Skeletal muscle tissue (tissue), 4 donors: ENCODE measurements around the gene RNASEH2B. TPM values are rescaled to one million over a fixed set of nuclear protein-coding genes. Genes with fewer than 3 reads are reported as not detected.

Experiments used
- H3K27ac ChIP-seq: one replicate; pipeline ENCODE4 v1.7.0; 2013; ENCODE audit warnings: mild to moderate bottlenecking, low read depth, low read length, inconsistent platforms
- H3K27me3 ChIP-seq, 3 donors: one replicate each; pipeline ENCODE4 v1.7.0; 2013; ENCODE audit warnings: low read length in 3 of 3; ENCODE audit not compliant: control insufficient read depth in 3 of 3, insufficient read depth in 3 of 3
- H3K36me3 ChIP-seq, 3 donors: one replicate each; pipeline ENCODE4 v1.7.0; 2013; ENCODE audit warnings: low read length in 3 of 3; ENCODE audit not compliant: control insufficient read depth in 3 of 3, insufficient read depth in 3 of 3
- H3K4me1 ChIP-seq, 3 donors: one replicate each; pipeline ENCODE4 v1.7.0; 2013; ENCODE audit warnings: low read length in 3 of 3, mild to moderate bottlenecking in 3 of 3; ENCODE audit not compliant: control insufficient read depth in 3 of 3, insufficient read depth in 3 of 3
- H3K4me3 ChIP-seq, 3 donors: one replicate each; pipeline ENCODE4 v1.7.0; 2013; ENCODE audit warnings: low read length in 3 of 3
- H3K9ac ChIP-seq, 3 donors: one replicate each; pipeline ENCODE4 v1.7.0; 2013; ENCODE audit warnings: low read length in 3 of 3, mild to moderate bottlenecking in 3 of 3, moderate library complexity in 2 of 3, low read depth in 1 of 3
- H3K9me3 ChIP-seq, 3 donors: one replicate each; pipeline ENCODE4 v1.7.0; 2013; ENCODE audit warnings: low read length in 3 of 3; ENCODE audit not compliant: control insufficient read depth in 3 of 3
- total RNA-seq: library from RNA; depleted of rRNA; stranded (reverse); fragments of >200 nt; gene quantifications from one replicate; pipeline ENCODE4 v1.2.3, GENCODE V29; 2014
- donor health status: Osteomylitis.

The RNASEH2B gene
- total RNA-seq, 1 donor from 2014 or later: 162 TPM

DNA sequence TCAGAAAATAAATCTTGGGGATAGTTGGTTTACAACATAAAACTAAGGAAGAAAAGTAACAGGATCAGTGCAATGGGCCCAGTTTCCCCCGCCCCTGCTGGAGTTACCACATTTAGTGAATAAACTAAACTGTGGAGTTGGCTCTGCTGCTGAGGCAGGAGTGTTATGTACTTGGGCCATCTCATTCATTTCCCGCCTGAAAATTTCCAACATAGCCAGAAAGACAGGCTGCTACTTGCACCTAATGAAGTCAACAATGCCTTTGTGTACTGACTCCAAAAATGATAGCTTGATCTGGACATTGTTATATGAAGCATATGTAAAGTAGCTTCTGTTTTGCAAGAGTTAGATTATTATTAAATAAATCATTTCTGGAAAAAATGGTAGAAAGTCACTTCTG lies 7.9 kb upstream of the RNASEH2B start:
- no peaks in the 10 kb centered on the region for H3K27me3 ChIP-seq
- no peaks in the 10 kb centered on the region for H3K9me3 ChIP-seq
- no peak overlapping the region for H3K27ac ChIP-seq
- no peak overlapping the region for H3K4me3 ChIP-seq
- H3K36me3 ChIP-seq: no peaks in the 10 kb centered on the region
- no peaks in the 10 kb centered on the region for H3K4me1 ChIP-seq
- H3K9ac ChIP-seq: no peak overlapping the region

DNA sequence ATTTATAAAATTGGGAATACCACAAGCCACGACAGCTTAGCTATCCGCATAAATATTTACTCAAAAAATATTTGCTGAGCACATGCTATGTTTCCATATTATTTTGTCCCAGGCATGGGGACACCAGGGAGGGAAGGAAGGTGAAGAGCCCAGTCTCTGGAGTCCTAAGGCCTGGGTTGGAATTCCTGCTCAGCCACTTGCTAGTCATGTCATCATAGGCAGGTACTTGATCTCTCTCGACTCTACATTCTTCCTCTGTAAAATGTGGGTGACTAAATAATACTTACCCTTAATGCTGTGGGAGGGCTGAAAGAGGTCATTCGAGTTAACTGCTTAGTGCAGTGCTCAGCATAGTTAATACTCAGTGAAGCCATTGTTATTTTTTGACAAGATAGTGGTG lies 4.3 kb upstream of the RNASEH2B start:
- no peaks in the 10 kb centered on the region for H3K36me3 ChIP-seq
- no peak overlapping the region for H3K9ac ChIP-seq
- no peaks in the 10 kb centered on the region for H3K9me3 ChIP-seq
- H3K4me3 ChIP-seq: no peak overlapping the region
- H3K27me3 ChIP-seq: no peaks in the 10 kb centered on the region
- H3K4me1 ChIP-seq: peaks cover 0 to 3% (median under 1%) of the 10 kb centered on the region in 3 donors
- no peak overlapping the region for H3K27ac ChIP-seq

DNA sequence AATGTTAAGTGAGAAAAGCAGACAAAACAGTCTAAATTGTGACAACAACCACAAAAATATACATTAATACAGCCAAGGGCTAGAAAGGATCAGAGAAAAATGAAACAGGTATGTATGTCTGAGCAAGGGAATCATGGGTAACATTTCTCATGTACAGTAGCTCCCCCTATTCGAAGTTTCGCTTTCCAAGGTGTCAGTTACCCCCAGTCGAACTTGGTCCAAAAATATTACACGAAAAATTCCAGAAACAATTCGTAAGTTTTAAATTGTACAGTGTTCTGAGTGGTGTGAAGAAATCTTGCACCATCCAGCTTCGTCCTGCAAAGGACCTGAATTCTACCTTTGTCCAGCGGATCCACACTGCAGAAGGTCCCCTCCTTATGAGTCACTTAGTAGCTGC lies 1.8 kb upstream of the RNASEH2B start:
- H3K9me3 ChIP-seq: no peaks in the 10 kb centered on the region
- H3K4me1 ChIP-seq: peaks cover 11 to 17% (median 16%) of the 10 kb centered on the region in 3 donors
- H3K36me3 ChIP-seq: no peaks in the 10 kb centered on the region

DNA sequence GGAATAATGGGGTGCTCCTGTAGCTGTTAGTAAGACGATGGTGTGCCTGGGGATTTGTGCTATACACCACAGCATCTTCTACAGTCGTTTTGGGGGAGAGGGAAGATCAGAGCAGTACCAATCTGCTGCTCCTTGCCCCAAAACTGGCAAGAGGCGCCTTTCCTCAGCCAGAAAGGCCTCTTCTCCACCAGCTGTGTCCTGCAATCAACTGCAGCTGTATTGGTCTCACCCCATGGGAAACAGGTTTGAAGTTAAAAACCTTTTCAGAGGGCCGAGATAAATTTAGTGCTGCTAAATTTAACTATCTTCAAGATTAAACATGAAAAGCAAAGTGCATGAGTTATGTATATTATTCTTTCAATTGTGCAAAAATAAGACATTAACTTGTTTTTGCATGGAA lies 1.2 kb upstream of the RNASEH2B start:
- Histone ChIP-seq H3K4me3 (no peak overlapping the region), H3K27me3 (no peaks in the 10 kb centered on the region), H3K9me3 (no peaks in the 10 kb centered on the region), H3K4me1 (peaks cover 11 to 17% (median 16%) of the 10 kb centered on the region in 3 donors), H3K27ac (no peak overlapping the region), H3K9ac (no peak overlapping the region), H3K36me3 (no peaks in the 10 kb centered on the region)

More for the DNA sequence above, 1.8 kb upstream of the RNASEH2B start:
- Histone ChIP-seq H3K9ac (no peak overlapping the region), H3K4me3 (no peak overlapping the region), H3K27me3 (no peaks in the 10 kb centered on the region), H3K27ac (no peak overlapping the region)

DNA sequence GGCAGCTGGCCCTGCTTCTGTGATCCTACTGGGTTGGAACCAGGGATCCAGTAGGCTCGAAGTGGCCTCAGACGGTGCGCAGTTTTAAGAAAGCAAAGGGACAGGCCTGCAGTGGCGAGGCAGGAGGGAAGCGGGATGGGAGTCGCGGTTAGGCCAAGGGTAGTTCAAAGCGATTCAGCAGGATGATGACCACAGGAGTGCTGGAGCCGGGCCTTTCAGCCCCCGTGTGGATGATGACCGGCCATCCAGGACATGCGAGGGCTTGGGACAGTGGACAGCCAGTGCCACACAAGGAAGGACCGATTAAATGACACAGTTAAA lies 854 bp downstream of the RNASEH2B start:
- Histone ChIP-seq H3K4me1 (peaks cover 11 to 17% (median 16%) of the 10 kb centered on the region in 3 donors), H3K36me3 (no peaks in the 10 kb centered on the region), H3K27me3 (no peaks in the 10 kb centered on the region), H3K4me3 (peak overlapping the region; percentile 85 to 90 (median 87)), H3K9ac (peak overlapping the region; percentile 85 to 93 (median 89)), H3K9me3 (no peaks in the 10 kb centered on the region), H3K27ac (peak overlapping the region; percentile 83)

DNA sequence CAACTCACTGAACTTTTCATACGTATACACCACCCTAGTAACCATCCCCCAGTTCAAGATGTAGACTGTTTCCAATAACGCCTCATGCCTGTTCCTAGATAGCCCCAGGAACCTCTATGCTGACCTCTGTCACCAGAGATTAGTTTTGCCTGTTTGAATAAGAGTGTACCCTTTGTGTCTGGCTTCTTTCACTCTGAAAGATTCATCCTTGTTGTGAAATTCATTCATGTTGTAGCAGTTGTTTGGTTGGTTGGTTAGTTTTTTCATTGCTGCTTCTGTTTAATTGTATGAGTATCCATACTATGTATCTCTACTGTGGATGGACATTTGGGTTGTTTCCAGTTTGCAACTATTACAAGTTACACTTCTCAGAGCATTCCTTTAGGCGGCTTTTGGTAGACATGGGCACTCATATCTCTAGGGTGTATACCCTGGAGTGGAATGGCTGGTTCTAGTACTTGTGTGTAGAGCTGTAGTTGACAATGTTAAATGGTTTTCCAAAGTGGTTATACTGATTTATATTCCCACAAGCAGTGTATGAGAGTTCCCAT lies 1.6 kb downstream of the RNASEH2B start:
- H3K27me3 ChIP-seq: no peaks in the 10 kb centered on the region
- H3K36me3 ChIP-seq: no peaks in the 10 kb centered on the region
- peak overlapping the region in 2 of 3 donors; percentile 85 to 87 for H3K4me3 ChIP-seq
- peak overlapping the region; percentile 85 to 93 (median 89) for H3K9ac ChIP-seq
- no peaks in the 10 kb centered on the region for H3K9me3 ChIP-seq
- peak overlapping the region; percentile 83 for H3K27ac ChIP-seq
- H3K4me1 ChIP-seq: peaks cover 11 to 17% (median 16%) of the 10 kb centered on the region in 3 donors

DNA sequence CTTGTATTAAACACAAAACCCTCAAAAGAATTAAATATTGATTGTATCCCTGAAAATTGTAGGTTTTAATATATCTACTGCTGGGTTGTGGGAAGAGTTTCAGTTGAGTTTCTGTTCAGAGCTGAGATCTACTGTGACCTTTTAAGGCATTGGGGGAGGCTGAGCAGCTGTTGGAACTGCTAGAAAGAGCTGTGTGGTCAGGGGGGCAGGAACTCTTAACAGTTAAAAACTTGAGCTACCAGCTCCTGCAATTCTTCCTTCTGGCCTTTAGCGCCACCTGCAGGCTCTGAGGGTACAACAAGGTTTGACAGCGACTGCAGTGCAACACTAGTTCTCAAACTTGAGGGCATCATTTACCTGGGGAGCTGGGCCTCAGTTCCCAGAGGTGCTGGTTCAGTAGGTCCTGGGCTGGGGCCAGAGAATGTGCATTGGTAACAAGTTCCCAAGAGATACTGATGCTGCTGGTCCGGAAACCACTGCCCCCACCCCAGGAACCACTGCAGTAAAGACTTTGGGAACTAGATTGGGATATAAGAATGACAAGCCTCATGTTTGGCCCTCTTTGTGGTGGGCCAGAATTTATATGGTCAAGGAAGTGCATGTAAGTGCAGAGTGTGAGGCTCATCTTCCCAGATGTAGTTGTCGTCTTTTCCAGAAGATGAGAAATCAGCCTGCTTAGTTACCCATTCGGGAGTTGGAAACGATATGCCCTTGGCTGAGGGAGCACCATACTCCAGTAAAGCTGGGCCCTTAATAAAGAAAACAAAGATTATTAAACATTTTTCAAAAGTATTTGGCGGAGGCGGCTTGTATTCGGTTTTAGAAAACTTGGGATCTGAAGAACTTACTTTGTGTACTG lies 2.6 kb downstream of the RNASEH2B start:
- Histone ChIP-seq H3K9ac (peak overlapping the region in 1 of 3 donors; percentile 40), H3K36me3 (no peaks in the 10 kb centered on the region), H3K27me3 (no peaks in the 10 kb centered on the region), H3K4me1 (peaks cover 11 to 21% (median 16%) of the 10 kb centered on the region in 3 donors), H3K27ac (no peak overlapping the region), H3K4me3 (no peak overlapping the region), H3K9me3 (no peaks in the 10 kb centered on the region)

DNA sequence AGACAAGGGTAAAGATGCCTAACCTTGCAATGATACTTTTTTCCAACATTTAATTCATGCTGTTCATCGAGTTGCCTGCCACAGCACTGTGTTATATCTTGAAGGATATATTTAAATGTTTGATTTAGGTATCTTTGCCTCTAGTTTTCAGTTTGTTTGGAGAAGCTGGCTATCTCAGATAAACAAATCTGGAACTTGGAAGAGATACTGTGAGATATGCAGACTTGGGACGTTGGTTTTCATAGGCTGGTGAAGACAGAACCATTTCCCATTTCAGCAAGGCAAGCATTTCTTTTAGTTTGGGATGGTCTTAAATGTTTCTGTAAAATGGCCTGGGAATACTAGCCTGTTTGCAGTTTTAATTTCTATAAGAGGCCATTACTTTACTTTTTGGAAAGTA lies 3.3 kb downstream of the RNASEH2B start:
- Histone ChIP-seq H3K27ac (no peak overlapping the region), H3K36me3 (no peaks in the 10 kb centered on the region), H3K9ac (no peak overlapping the region), H3K4me1 (peaks cover 11 to 21% (median 16%) of the 10 kb centered on the region in 3 donors), H3K4me3 (no peak overlapping the region), H3K9me3 (no peaks in the 10 kb centered on the region), H3K27me3 (no peaks in the 10 kb centered on the region)

DNA sequence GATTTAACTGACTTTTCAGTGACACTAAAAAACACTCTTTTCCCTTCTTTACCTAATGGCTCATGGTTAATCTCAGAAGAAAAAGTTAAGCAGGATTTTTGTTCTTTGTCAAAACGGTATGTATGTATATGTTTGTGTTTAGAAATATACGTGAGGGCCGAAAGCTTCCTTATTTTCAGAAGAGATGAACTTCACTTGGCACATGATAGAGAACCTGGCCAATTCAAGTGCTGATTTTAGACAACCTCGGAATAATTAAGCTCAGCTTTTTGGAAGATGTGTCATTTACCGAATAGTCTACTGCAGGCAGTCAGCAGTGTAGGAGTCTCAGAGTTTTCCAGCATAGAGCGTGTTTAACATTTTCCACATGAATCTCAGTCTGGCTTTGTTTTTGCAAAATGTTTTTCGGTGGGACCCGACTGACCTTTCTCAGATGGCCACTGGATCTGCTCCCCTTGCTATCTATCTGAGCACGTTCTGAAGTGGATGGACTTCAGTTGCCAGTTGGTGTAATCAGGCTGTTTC lies 4.6 kb downstream of the RNASEH2B start:
- no peaks in the 10 kb centered on the region for H3K27me3 ChIP-seq
- H3K36me3 ChIP-seq: no peaks in the 10 kb centered on the region
- H3K9ac ChIP-seq: no peak overlapping the region
- peaks cover 11 to 21% (median 21%) of the 10 kb centered on the region in 3 donors for H3K4me1 ChIP-seq
- H3K4me3 ChIP-seq: no peak overlapping the region
- H3K27ac ChIP-seq: no peak overlapping the region
- H3K9me3 ChIP-seq: no peaks in the 10 kb centered on the region

DNA sequence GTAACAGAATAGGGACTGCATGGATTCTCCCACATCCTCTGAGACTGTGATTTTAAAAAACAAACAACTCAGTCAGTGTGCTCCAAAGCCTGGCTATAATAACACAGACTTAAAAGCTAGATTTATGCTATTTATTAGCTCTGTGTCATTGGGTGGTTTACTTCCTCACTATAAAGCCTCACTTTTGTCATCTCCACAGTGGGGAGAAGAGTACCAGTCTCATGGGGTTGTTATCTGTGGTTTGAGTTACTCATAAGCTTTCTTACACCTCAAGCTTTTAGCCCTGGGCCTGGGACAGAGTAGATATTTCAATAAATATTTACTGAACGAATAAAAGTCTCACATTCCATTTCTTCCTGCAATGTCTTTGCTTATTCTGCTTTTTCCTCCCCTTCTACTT lies 5.3 kb downstream of the RNASEH2B start:
- no peaks in the 10 kb centered on the region for H3K27me3 ChIP-seq
- peaks cover 11 to 21% (median 21%) of the 10 kb centered on the region in 3 donors for H3K4me1 ChIP-seq
- H3K9me3 ChIP-seq: no peaks in the 10 kb centered on the region
- H3K4me3 ChIP-seq: no peak overlapping the region
- H3K9ac ChIP-seq: no peak overlapping the region
- no peak overlapping the region for H3K27ac ChIP-seq
- H3K36me3 ChIP-seq: no peaks in the 10 kb centered on the region
